ENCODE data around the gene NUP93. TPM values are rescaled to one million over a fixed set of nuclear protein-coding genes. Genes with fewer than 3 reads are reported as not detected.

NUP93 gene
- total and polyA plus RNA-seq, 2 of the 8 experiments (the other 6 are each of a cell fraction or from before 2014, with no cell fraction given): 147 to 201 TPM

- TF ChIP-seq CHD7 (IDR thresholded peaks at IDR 0.05; ENCODE audit: insufficient replicate concordance, low read length): no peak
Measured at GRCh38 chr16:56771558-56772279, 41.8 kb downstream of the NUP93 start (continued).

All from H1 (cell line).